ENCODE results near the gene TICAM2. TPM values are rescaled to one million over a fixed set of nuclear protein-coding genes. Genes with fewer than 3 reads are reported as not detected.
A peak's percentile ranks its signal among the peaks of the same experiment; 100 is the strongest.

TICAM2 gene
- total and polyA plus RNA-seq, 9 of the 15 experiments (the other 6 are each of a cell fraction or from before 2014, with no cell fraction given): 0.15 to 1.8 (median 0.98) TPM

GRCh38 chr5:115626445-115626823, 24.2 kb upstream of the TICAM2 start (continued):
- TF ChIP-seq HDAC2 (IDR thresholded peaks at IDR 0.05): 0 out of 2 replicates have a peak, but pooled peaks have one; percentile 46
- no peak for TF ChIP-seq PATZ1 (CRISPR knock-in tag; IDR thresholded peaks at IDR 0.05; ENCODE audit: borderline replicate concordance)
- 0 out of 2 replicates have a peak, but pooled peaks have one; percentile 5 for TF ChIP-seq SMARCE1 (IDR thresholded peaks at IDR 0.05)

- FAIRE-seq (peak; percentile 91), ATAC-seq (peak; percentile 94), DNase-seq (ENCODE audit: extremely low read depth in 1 of 4, low spot score in 3 of 4) (peak; percentile 93 to 99 (median 93))
- H3K4me1 ChIP-seq (replicated peaks in 1 of 2; ENCODE audit: control insufficient read depth in 2 of 2, insufficient read depth in 2 of 2, low read length in 2 of 2): peaks cover 9 to 19% of the 10 kb centered on the region in 2 experiments; a peak in 4 of 5 replicates
- CTCF ChIA-PET (ENCODE audit: low intra/inter-chr PET ratio): interaction anchor here (0.6 kb wide), 1 partner anchor 431 kb away, joined by 3 read pairs; no protein-coding TSS in a partner anchor
- H3K9me3 ChIP-seq (replicated peaks; ENCODE audit: control insufficient read depth, insufficient read depth, low read depth, low read length): no peaks in the 10 kb centered on the region
- H4K20me1 ChIP-seq (replicated peaks; ENCODE audit: control insufficient read depth, insufficient read depth, low read length): peaks cover 16% of the 10 kb centered on the region
- no peaks in the 10 kb centered on the region for H3K27me3 ChIP-seq (ENCODE audit: control insufficient read depth in 2 of 2, insufficient read depth in 2 of 2, low read length in 2 of 2)
- WGBS (ENCODE audit: insufficient coverage, low coverage, missing lambda C conversion rate): under 1% methylated on average over 46 of the region's 77 CpGs
- peaks cover 8% of the 10 kb centered on the region for H3K9me1 ChIP-seq (ENCODE audit: control insufficient read depth, insufficient read depth, low read length)
- peak within 1 kb of the TSS; percentile 96 for H3K4me2 ChIP-seq (ENCODE audit: insufficient read depth, low read length)
- H3K36me3 ChIP-seq (ENCODE audit: control insufficient read depth, insufficient read depth, low read length): peaks cover 33% of the 10 kb centered on the region
- intact Hi-C loops (cut with micrococcal nuclease): loop anchor here (5.0 kb wide), 1 partner anchor 84 kb away; the partner anchor contains the start of gene FEM1C
- no TSS peak for BruUV-seq (replicated peaks)
- peak within 1 kb of the TSS; percentile 95 for H3K4me3 ChIP-seq
- in situ Hi-C loops (cut with MboI): loop anchor here (5.0 kb wide), 2 partner anchors 211 to 446 kb away; no protein-coding TSS in a partner anchor
- POLR2A ChIA-PET: interaction anchor here (0.6 to 1.7 kb wide), 5 partner anchors 9 to 417 kb away, joined by 3 to 11 read pairs (median 3); partner anchors contain the start of gene TICAM2
- peak within 1 kb of the TSS; percentile 96 for H3K27ac ChIP-seq (ENCODE audit: extremely low read depth, low read depth, low read length)
- H2AFZ ChIP-seq (ENCODE audit: low read depth, low read length): peak within 1 kb of the TSS; percentile 91
- peaks cover 54% of the 10 kb centered on the region for H3K79me2 ChIP-seq (ENCODE audit: control insufficient read depth, insufficient read depth, low read length)
- H3K9ac ChIP-seq (ENCODE audit: insufficient read depth in 1 of 2, low read depth in 2 of 2, low read length in 2 of 2): peak within 1 kb of the TSS; percentile 97 to 98
- no peak for TF ChIP-seq PPARD (CRISPR knock-in tag; IDR thresholded peaks at IDR 0.05)
- TF ChIP-seq ZBTB33 (CRISPR knock-in tag; IDR thresholded peaks at IDR 0.05): no peak
- peak; percentile 13 for TF ChIP-seq NFYB (IDR thresholded peaks at IDR 0.05; ENCODE audit: extremely low read depth, insufficient read length)
Observed at GRCh38 chr5:115625579-115626444, 23.5 kb upstream of the TICAM2 start, which contains the start of gene TMED7. Gene TMED7, minus strand, starts transcription at chr5:115626036. Its CDS starts 244 bp downstream, at chr5:115625792.
